Lower leg skin (tissue), 3 donors: ENCODE data around the gene THSD4.

ENCODE experiments used
- POLR2A ChIP-seq, 2 donors: fragments of 450-650 bp; IDR thresholded peaks; one replicate each; pipeline ENCODE4 v1.6.1; 2016 to 2017; ENCODE audit warnings: antibody characterized with exemption in 2 of 2, mild to moderate bottlenecking in 1 of 2, moderate library complexity in 1 of 2
- TF ChIP-seq, protein P1 (sequence below), 3 donors: fragments of 450-650 bp; IDR thresholded peaks; one replicate each; pipeline ENCODE4 v1.5.1; 2016; ENCODE audit warnings: antibody characterized with exemption in 3 of 3, mild to moderate bottlenecking in 3 of 3, moderate library complexity in 2 of 3

- TF ChIP-seq, protein P1, sequence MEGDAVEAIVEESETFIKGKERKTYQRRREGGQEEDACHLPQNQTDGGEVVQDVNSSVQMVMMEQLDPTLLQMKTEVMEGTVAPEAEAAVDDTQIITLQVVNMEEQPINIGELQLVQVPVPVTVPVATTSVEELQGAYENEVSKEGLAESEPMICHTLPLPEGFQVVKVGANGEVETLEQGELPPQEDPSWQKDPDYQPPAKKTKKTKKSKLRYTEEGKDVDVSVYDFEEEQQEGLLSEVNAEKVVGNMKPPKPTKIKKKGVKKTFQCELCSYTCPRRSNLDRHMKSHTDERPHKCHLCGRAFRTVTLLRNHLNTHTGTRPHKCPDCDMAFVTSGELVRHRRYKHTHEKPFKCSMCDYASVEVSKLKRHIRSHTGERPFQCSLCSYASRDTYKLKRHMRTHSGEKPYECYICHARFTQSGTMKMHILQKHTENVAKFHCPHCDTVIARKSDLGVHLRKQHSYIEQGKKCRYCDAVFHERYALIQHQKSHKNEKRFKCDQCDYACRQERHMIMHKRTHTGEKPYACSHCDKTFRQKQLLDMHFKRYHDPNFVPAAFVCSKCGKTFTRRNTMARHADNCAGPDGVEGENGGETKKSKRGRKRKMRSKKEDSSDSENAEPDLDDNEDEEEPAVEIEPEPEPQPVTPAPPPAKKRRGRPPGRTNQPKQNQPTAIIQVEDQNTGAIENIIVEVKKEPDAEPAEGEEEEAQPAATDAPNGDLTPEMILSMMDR (IDR thresholded peaks at IDR 0.05): no peak
- TF ChIP-seq POLR2A (IDR thresholded peaks at IDR 0.05): no peak
Observed at GRCh38 chr15:71472566-71472965, 357.3 kb downstream of the THSD4 start.
